Measurements from ENCODE around the gene GSTA4.
A peak's percentile ranks its signal among the peaks of the same experiment; 100 is the strongest.
"Not testable (repeated sequence)": the region's sequence is repeated elsewhere in the genome, so short reads cannot be mapped to it uniquely, and the experiment has no call there.

The GSTA4 gene

DNA sequence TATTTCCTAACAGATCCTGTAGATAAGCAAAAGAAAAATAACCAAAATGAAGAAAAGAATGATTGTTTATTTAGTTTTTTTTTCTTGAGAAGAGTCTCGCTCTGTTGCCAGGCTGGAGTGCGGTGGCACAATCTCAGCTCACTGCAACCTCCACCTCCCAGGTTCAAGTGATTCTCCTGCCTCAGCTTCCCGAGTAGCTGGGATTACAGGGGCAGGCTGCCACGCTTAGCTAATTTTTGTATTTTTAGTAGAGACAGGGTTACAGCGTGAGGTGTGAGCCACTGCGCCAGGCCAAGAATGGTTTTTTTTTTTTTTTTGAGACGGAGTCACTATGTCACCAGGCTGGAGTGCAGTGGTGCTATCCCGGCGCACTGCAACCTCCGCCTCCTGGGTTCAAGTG is 52.3 kb downstream of the GSTA4 start:
- Histone ChIP-seq H3K14ac (ENCODE audit: low read length) (peak overlapping the region; percentile 17), H2AFZ (ENCODE audit: insufficient read depth, low read length, poor library complexity) (peak overlapping the region; percentile 71), H2BK12ac (ENCODE audit: low read length) (peak overlapping the region; percentile 58), H3K27ac (ENCODE audit: low read depth, low read length) (peak overlapping the region; percentile 4), H4K91ac (ENCODE audit: low read depth, low read length) (peak overlapping the region; percentile 55), H2AK5ac (ENCODE audit: low read length) (peak overlapping the region; percentile 37)
- WGBS (ENCODE audit: extremely low coverage, insufficient coverage, insufficient read length): no CpG with 5 or more reads among the region's 10 CpGs
- H3K4me1 ChIP-seq (ENCODE audit: control insufficient read depth in 1 of 2, insufficient read depth in 2 of 2, low read length in 2 of 2); H3K36me3 ChIP-seq (ENCODE audit: control insufficient read depth in 1 of 2, insufficient read depth in 2 of 2, low read length in 2 of 2); H4K12ac ChIP-seq (ENCODE audit: low read depth, low read length); H3K27me3 ChIP-seq (ENCODE audit: insufficient read depth, low read length); H2BK5ac ChIP-seq (ENCODE audit: low read depth, low read length, poor library complexity); DNase-seq; H4K8ac ChIP-seq (ENCODE audit: low read depth, low read length); H3K9ac ChIP-seq (ENCODE audit: low read length); H3K4ac ChIP-seq (ENCODE audit: low read depth, low read length); H3K18ac ChIP-seq (ENCODE audit: low read length); H3K9me3 ChIP-seq (ENCODE audit: insufficient read depth, low read depth, low read length); H3K4me2 ChIP-seq (ENCODE audit: low read length); H3K79me2 ChIP-seq (ENCODE audit: control insufficient read depth, insufficient read depth, low read length, poor library complexity); H3K23ac ChIP-seq (ENCODE audit: low read length); H2BK120ac ChIP-seq (ENCODE audit: insufficient read depth, low read length, poor library complexity); H3K4me3 ChIP-seq (ENCODE audit: low read depth, low read length); H3K79me1 ChIP-seq (ENCODE audit: low read length): not testable (repeated sequence)

DNA sequence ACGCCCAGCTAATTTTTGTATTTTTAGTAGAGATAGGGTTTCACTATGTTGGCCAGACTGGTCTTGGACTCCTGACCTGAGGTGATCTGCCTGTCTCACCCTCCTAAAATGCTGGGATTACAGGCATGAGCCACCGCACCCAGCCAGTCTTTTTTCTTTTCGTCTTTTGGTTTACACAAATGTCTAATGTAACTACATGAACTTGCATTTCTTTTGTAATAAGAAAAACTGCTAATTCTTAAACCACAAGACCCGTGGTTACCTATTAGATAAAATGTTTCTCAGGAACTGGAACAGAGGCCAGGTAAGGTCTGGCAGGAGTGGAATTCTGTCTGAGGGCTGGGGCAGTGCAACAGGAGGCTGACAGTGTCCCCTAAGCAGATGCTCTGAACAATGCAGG is 52.9 kb downstream of the GSTA4 start:
- peak overlapping the region; percentile 17 for H3K27ac ChIP-seq (ENCODE audit: low read depth, low read length)
- no peaks in the 10 kb centered on the region for H3K79me1 ChIP-seq (ENCODE audit: low read length)
- peak overlapping the region; percentile 43 for H3K4me2 ChIP-seq (ENCODE audit: low read length)
- DNase-seq: peak; percentile 75 to 83
- no CpG with 5 or more reads among the region's 4 CpGs for WGBS (ENCODE audit: extremely low coverage, insufficient coverage, insufficient read length)
- H3K18ac ChIP-seq (ENCODE audit: low read length): no peak overlapping the region
- H3K79me2 ChIP-seq (ENCODE audit: control insufficient read depth, insufficient read depth, low read length, poor library complexity): no peaks in the 10 kb centered on the region
- H3K9me3 ChIP-seq (ENCODE audit: insufficient read depth, low read depth, low read length): no peaks in the 10 kb centered on the region
- H3K14ac ChIP-seq (ENCODE audit: low read length): no peak overlapping the region
- H3K23ac ChIP-seq (ENCODE audit: low read length): no peak overlapping the region
- H4K91ac ChIP-seq (ENCODE audit: low read depth, low read length): no peak overlapping the region
- H2BK12ac ChIP-seq (ENCODE audit: low read length): no peak overlapping the region
- H3K36me3 ChIP-seq (ENCODE audit: control insufficient read depth in 1 of 2, insufficient read depth in 2 of 2, low read length in 2 of 2): no peaks in the 10 kb centered on the region
- no peak overlapping the region for H2AK5ac ChIP-seq (ENCODE audit: low read length)
- H3K4ac ChIP-seq (ENCODE audit: low read depth, low read length): no peak overlapping the region
- H4K8ac ChIP-seq (ENCODE audit: low read depth, low read length): peak overlapping the region; percentile 54
- H2BK120ac ChIP-seq (ENCODE audit: insufficient read depth, low read length, poor library complexity): no peak overlapping the region
- no peak overlapping the region for H2BK5ac ChIP-seq (ENCODE audit: low read depth, low read length, poor library complexity)
- H3K4me1 ChIP-seq (ENCODE audit: control insufficient read depth in 1 of 2, insufficient read depth in 2 of 2, low read length in 2 of 2): peaks cover 8 to 9% of the 10 kb centered on the region in 2 experiments
- H3K4me3 ChIP-seq (ENCODE audit: low read depth, low read length): no peak overlapping the region
- no peaks in the 10 kb centered on the region for H3K27me3 ChIP-seq (ENCODE audit: insufficient read depth, low read length)
- H2AFZ ChIP-seq (ENCODE audit: insufficient read depth, low read length, poor library complexity): peak overlapping the region; percentile 83
- no peak overlapping the region for H3K9ac ChIP-seq (ENCODE audit: low read length)
- no peak overlapping the region for H4K12ac ChIP-seq (ENCODE audit: low read depth, low read length)

DNA sequence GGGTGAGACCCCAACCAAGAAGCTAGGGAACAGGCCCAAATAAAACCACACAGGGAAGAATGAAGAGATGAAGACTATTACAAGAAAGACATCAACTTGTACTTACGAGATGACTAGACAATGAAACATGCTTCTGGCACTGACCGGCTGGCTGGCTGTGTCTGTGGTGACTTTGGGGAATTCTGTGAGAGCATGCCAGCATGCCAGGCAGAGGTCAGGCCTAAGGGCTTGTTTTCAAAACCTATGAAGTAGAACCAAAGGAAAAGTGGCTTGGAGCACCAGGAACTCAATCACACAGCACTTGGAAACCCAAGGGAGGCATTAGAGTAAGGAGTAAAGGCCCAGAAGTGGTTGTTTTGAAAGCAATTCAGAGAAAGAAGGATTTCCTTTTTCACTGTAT is 57.2 kb downstream of the GSTA4 start:
- Histone ChIP-seq H3K27ac (ENCODE audit: low read depth, low read length) (no peak overlapping the region), H2AFZ (ENCODE audit: insufficient read depth, low read length, poor library complexity) (no peak overlapping the region), H3K4ac (ENCODE audit: low read depth, low read length) (no peak overlapping the region), H3K27me3 (ENCODE audit: insufficient read depth, low read length) (no peaks in the 10 kb centered on the region), H2BK12ac (ENCODE audit: low read length) (no peak overlapping the region), H3K14ac (ENCODE audit: low read length) (no peak overlapping the region), H3K4me2 (ENCODE audit: low read length) (no peak overlapping the region), H4K12ac (ENCODE audit: low read depth, low read length) (no peak overlapping the region), H3K79me1 (ENCODE audit: low read length) (no peaks in the 10 kb centered on the region), H2BK5ac (ENCODE audit: low read depth, low read length, poor library complexity) (no peak overlapping the region), H3K4me1 (ENCODE audit: control insufficient read depth in 1 of 2, insufficient read depth in 2 of 2, low read length in 2 of 2) (peaks cover 6 to 7% of the 10 kb centered on the region in 2 experiments), H4K8ac (ENCODE audit: low read depth, low read length) (no peak overlapping the region), H3K9ac (ENCODE audit: low read length) (no peak overlapping the region), H3K18ac (ENCODE audit: low read length) (no peak overlapping the region), H3K79me2 (ENCODE audit: control insufficient read depth, insufficient read depth, low read length, poor library complexity) (no peaks in the 10 kb centered on the region), H4K91ac (ENCODE audit: low read depth, low read length) (no peak overlapping the region), H3K4me3 (ENCODE audit: low read depth, low read length) (no peak overlapping the region), H3K36me3 (ENCODE audit: control insufficient read depth in 1 of 2, insufficient read depth in 2 of 2, low read length in 2 of 2) (no peaks in the 10 kb centered on the region), H2AK5ac (ENCODE audit: low read length) (no peak overlapping the region), H2BK120ac (ENCODE audit: insufficient read depth, low read length, poor library complexity) (no peak overlapping the region), H3K9me3 (ENCODE audit: insufficient read depth, low read depth, low read length) (no peaks in the 10 kb centered on the region), H3K23ac (ENCODE audit: low read length) (no peak overlapping the region)
- DNase-seq: peak; percentile 54 to 58
- WGBS (ENCODE audit: extremely low coverage, insufficient coverage, insufficient read length): no CpG with 5 or more reads among the region's 2 CpGs

DNA sequence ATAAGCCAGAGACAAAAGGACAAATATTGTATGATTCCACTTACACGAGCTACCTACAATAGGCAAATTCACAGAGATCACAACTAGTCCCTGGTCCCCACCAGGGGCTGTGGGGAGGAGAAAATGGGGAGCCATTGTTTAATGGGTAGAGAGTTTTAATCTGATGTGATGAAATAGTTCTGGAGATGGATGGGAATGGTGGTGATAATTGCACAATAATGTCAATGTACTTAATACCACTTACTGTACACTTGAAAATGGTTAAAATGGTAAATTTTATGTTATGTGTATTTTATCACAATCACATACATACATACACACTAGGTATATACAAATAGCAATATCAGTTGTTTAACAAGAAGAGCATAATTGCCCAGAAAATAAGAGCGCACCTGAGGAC is 61.3 kb downstream of the GSTA4 start:
- H2BK12ac ChIP-seq (ENCODE audit: low read length): no peak overlapping the region
- H3K23ac ChIP-seq (ENCODE audit: low read length): no peak overlapping the region
- H3K27me3 ChIP-seq (ENCODE audit: insufficient read depth, low read length): no peaks in the 10 kb centered on the region
- no peak overlapping the region for H3K4ac ChIP-seq (ENCODE audit: low read depth, low read length)
- DNase-seq: no peak
- H3K4me2 ChIP-seq (ENCODE audit: low read length): no peak overlapping the region
- no peak overlapping the region for H2AK5ac ChIP-seq (ENCODE audit: low read length)
- H4K91ac ChIP-seq (ENCODE audit: low read depth, low read length): no peak overlapping the region
- no peak overlapping the region for H3K14ac ChIP-seq (ENCODE audit: low read length)
- no peaks in the 10 kb centered on the region for H3K36me3 ChIP-seq (ENCODE audit: control insufficient read depth in 1 of 2, insufficient read depth in 2 of 2, low read length in 2 of 2)
- no peak overlapping the region for H3K18ac ChIP-seq (ENCODE audit: low read length)
- H3K4me3 ChIP-seq (ENCODE audit: low read depth, low read length): no peak overlapping the region
- no peaks in the 10 kb centered on the region for H3K79me1 ChIP-seq (ENCODE audit: low read length)
- H4K8ac ChIP-seq (ENCODE audit: low read depth, low read length): no peak overlapping the region
- no peaks in the 10 kb centered on the region for H3K9me3 ChIP-seq (ENCODE audit: insufficient read depth, low read depth, low read length)
- no peak overlapping the region for H4K12ac ChIP-seq (ENCODE audit: low read depth, low read length)
- no peak overlapping the region for H3K27ac ChIP-seq (ENCODE audit: low read depth, low read length)
- H3K4me1 ChIP-seq (ENCODE audit: control insufficient read depth in 1 of 2, insufficient read depth in 2 of 2, low read length in 2 of 2): no peaks in the 10 kb centered on the region
- no peak overlapping the region for H2BK120ac ChIP-seq (ENCODE audit: insufficient read depth, low read length, poor library complexity)
- no peaks in the 10 kb centered on the region for H3K79me2 ChIP-seq (ENCODE audit: control insufficient read depth, insufficient read depth, low read length, poor library complexity)
- WGBS (ENCODE audit: extremely low coverage, insufficient coverage, insufficient read length): no CpG with 5 or more reads among the region's 2 CpGs
- no peak overlapping the region for H2BK5ac ChIP-seq (ENCODE audit: low read depth, low read length, poor library complexity)
- no peak overlapping the region for H2AFZ ChIP-seq (ENCODE audit: insufficient read depth, low read length, poor library complexity)
- H3K9ac ChIP-seq (ENCODE audit: low read length): no peak overlapping the region
